K562 (cell line): ENCODE data around the gene VIPR1.

ENCODE experiments used
- BRCA1 ChIP-seq, 2 experiments: fragments of 450-650 bp in 1 of 2; sonication (generic) in 1 of 2; formaldehyde crosslinking in 1 of 2; IDR thresholded peaks; 2 replicates each; pipeline versions ENCODE4 v1.5.0 to v1.6.1; 2017 to 2020; ENCODE audit warnings: mild to moderate bottlenecking in 1 of 2, missing genetic modification reagents in 1 of 2
- CTCF ChIP-seq, 3 experiments: IDR thresholded peaks in 2 of 3; conservative IDR thresholded peaks in 1 of 3; 2 replicates each; pipeline ENCODE4 v1.5.1; 2011 to 2012; ENCODE audit warnings: low read length in 3 of 3, mild to moderate bottlenecking in 3 of 3, control low read depth in 2 of 3, improper control_type of control experiment in 1 of 3, inconsistent platforms in 1 of 3, low read depth in 1 of 3, mixed read lengths in 1 of 3, moderate library complexity in 1 of 3; ENCODE audit not compliant: insufficient read depth in 2 of 3
- E2F6 ChIP-seq, 2 experiments: IDR thresholded peaks; 2 replicates each; pipeline ENCODE4 v1.6.1; 2011; ENCODE audit warnings: borderline replicate concordance in 1 of 2, control low read depth in 1 of 2, low read depth in 1 of 2, low read length in 1 of 2, mild to moderate bottlenecking in 1 of 2, mixed read lengths in 1 of 2, moderate library complexity in 1 of 2; ENCODE audit not compliant: insufficient read depth in 1 of 2, insufficient read length in 1 of 2, poor library complexity in 1 of 2, severe bottlenecking in 1 of 2; ENCODE audit errors: extremely low read depth in 1 of 2
- HCFC1 ChIP-seq: IDR thresholded peaks from 2 replicates; pipeline ENCODE4 v1.6.1; 2012; ENCODE audit warnings: low read depth, low read length, improper control_type of control experiment
- POLR2A ChIP-seq: fragments of 450-650 bp; conservative IDR thresholded peaks from 2 replicates; pipeline ENCODE4 v1.6.1; 2016
- POLR2AphosphoS5 ChIP-seq: IDR thresholded peaks from 2 replicates; pipeline ENCODE4 v1.6.1; 2011; ENCODE audit warnings: mild to moderate bottlenecking, low read depth, low read length, moderate library complexity; ENCODE audit not compliant: control insufficient read depth, insufficient read depth
- TCF3 ChIP-seq: sonication (generic); formaldehyde crosslinking; IDR thresholded peaks from 2 replicates; pipeline ENCODE4 v1.4.0; 2020; ENCODE audit warnings: mild to moderate bottlenecking, missing genetic modification reagents
- TF ChIP-seq, protein P1 (sequence below): sonication (generic); formaldehyde crosslinking; IDR thresholded peaks from 2 replicates; pipeline ENCODE4 v1.8.1; 2023; ENCODE audit warnings: missing genetic modification reagents, mild to moderate bottlenecking, borderline replicate concordance

DNA sequence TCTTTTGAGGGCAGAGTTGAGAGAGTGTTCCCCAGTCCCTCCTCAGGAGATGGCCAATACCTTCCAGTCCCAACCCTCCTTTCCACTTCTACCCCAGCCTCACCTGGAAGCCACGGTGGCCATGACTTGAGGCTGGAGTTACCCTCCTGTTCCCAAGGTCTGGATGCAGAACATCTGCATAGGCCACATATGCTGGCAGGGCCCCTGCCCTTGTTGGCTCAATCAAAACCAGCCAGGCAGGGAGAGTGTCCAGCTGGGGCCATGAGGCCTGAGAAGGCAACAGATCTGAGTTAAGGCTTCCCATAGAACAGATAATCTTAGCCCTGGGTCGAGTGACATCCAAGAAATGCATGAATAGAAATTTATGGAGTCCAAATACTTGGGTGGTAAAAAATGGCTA lies 23.6 kb upstream of the VIPR1 start:
- TF ChIP-seq, protein P1, sequence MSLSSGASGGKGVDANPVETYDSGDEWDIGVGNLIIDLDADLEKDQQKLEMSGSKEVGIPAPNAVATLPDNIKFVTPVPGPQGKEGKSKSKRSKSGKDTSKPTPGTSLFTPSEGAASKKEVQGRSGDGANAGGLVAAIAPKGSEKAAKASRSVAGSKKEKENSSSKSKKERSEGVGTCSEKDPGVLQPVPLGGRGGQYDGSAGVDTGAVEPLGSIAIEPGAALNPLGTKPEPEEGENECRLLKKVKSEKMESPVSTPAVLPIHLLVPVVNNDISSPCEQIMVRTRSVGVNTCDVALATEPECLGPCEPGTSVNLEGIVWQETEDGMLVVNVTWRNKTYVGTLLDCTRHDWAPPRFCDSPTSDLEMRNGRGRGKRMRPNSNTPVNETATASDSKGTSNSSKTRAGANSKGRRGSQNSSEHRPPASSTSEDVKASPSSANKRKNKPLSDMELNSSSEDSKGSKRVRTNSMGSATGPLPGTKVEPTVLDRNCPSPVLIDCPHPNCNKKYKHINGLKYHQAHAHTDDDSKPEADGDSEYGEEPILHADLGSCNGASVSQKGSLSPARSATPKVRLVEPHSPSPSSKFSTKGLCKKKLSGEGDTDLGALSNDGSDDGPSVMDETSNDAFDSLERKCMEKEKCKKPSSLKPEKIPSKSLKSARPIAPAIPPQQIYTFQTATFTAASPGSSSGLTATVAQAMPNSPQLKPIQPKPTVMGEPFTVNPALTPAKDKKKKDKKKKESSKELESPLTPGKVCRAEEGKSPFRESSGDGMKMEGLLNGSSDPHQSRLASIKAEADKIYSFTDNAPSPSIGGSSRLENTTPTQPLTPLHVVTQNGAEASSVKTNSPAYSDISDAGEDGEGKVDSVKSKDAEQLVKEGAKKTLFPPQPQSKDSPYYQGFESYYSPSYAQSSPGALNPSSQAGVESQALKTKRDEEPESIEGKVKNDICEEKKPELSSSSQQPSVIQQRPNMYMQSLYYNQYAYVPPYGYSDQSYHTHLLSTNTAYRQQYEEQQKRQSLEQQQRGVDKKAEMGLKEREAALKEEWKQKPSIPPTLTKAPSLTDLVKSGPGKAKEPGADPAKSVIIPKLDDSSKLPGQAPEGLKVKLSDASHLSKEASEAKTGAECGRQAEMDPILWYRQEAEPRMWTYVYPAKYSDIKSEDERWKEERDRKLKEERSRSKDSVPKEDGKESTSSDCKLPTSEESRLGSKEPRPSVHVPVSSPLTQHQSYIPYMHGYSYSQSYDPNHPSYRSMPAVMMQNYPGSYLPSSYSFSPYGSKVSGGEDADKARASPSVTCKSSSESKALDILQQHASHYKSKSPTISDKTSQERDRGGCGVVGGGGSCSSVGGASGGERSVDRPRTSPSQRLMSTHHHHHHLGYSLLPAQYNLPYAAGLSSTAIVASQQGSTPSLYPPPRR (CRISPR knock-in tag), result no peak
- TF ChIP-seq HCFC1, result no peak
- TF ChIP-seq POLR2AphosphoS5, result no peak
- no peak for TF ChIP-seq BRCA1 (IDR thresholded peaks at IDR 0.05)
- no peak for TF ChIP-seq BRCA1 (CRISPR knock-in tag; IDR thresholded peaks at IDR 0.05)
- TF ChIP-seq CTCF (IDR thresholded peaks at IDR 0.05 in 2 of 3, conservative IDR thresholded peaks at IDR 0.05 in 1 of 3; ENCODE audit: insufficient read depth in 2 of 3, low read depth in 1 of 3, low read length in 3 of 3), result no peak
- TF ChIP-seq E2F6 (IDR thresholded peaks at IDR 0.05; ENCODE audit: borderline replicate concordance in 1 of 2, extremely low read depth in 1 of 2, insufficient read depth in 1 of 2, insufficient read length in 1 of 2, low read depth in 1 of 2, low read length in 1 of 2, poor library complexity in 1 of 2, severe bottlenecking in 1 of 2), result no peak
- no peak for TF ChIP-seq TCF3
- TF ChIP-seq POLR2A, result no peak
